HG02938 (cell line): Measurements from ENCODE around the gene C15orf61.

Source experiments
- ATAC-seq: cut with Tn5 transposase; IDR thresholded peaks from one replicate; pipeline ENCODE4 v1.9.1; 2021; ENCODE audit warnings: mild to moderate bottlenecking, moderate library complexity; ENCODE audit not compliant: unreplicated experiment

Gene C15orf61

GRCh38 chr15:67579164-67579563 is 58.2 kb downstream of the C15orf61 start:
- ATAC-seq = no peak
